Embryonic facial prominence (tissue), 1 donor: ENCODE results near the gene WNT3A.
"Not testable (repeated sequence)": the region's sequence is repeated elsewhere in the genome, so short reads cannot be mapped to it uniquely, and the experiment has no call there.

Experiments used
- DNase-seq: peaks from one replicate; pipeline ENCODE4 v3.0.0-alpha.2; 2016; ENCODE audit errors: extremely low spot score

The WNT3A gene

GRCh38 chr1:228011721-228012311, 5.0 kb downstream of the WNT3A start:
- DNase-seq: no peak

GRCh38 chr1:228012555-228012954, 5.8 kb downstream of the WNT3A start:
- no peak for DNase-seq

GRCh38 chr1:228013131-228013934, 6.5 kb downstream of the WNT3A start:
- DNase-seq: no peak

DNA sequence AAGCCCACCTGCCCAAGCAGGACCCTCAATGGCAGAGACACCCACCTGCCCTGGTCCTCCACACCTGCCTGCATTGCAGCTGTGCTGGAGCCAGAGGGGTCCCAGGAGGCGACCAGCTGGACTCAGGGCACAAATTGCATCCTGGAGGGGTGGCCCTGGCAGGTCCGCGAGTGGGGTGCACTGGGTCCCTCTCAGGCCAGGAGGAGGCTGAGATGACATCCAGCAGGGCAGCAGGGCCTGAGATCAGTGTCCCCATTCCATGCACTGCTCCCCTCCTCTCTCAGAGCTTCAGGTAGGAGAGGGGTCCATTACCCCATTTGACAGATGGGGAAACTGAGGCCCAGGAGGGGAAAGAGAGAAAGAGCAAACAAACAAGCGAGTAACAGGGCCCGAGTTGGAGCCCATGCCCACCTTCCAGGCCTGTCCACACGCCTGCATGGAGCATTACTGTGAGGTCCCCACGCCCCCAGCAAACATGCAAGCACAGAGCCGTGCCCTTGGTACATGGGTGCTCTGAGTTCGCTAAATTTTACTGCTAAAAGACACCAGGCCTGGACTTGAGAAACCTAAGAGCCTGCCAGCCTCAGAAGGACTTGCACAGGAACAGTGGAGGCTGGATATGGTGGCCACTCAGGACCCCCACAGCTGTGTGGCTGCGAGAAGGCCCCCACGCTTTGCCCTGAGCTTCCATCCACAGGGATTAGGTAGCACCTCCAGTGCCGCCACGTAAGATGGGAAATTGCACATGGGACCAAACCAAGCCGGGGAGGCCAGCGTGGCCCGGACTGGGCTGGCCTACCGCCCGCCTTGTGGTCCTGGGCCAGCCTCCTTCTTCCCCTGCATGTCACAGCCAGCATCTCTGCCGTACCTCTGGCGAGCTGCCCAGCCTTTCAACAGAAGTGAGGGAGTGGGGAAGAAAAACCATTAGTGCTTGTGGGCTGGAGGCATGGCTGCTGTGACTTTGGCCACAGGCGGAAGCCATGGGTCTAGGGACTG, 7.4 kb downstream of the WNT3A start:
- DNase-seq: no peak

DNA sequence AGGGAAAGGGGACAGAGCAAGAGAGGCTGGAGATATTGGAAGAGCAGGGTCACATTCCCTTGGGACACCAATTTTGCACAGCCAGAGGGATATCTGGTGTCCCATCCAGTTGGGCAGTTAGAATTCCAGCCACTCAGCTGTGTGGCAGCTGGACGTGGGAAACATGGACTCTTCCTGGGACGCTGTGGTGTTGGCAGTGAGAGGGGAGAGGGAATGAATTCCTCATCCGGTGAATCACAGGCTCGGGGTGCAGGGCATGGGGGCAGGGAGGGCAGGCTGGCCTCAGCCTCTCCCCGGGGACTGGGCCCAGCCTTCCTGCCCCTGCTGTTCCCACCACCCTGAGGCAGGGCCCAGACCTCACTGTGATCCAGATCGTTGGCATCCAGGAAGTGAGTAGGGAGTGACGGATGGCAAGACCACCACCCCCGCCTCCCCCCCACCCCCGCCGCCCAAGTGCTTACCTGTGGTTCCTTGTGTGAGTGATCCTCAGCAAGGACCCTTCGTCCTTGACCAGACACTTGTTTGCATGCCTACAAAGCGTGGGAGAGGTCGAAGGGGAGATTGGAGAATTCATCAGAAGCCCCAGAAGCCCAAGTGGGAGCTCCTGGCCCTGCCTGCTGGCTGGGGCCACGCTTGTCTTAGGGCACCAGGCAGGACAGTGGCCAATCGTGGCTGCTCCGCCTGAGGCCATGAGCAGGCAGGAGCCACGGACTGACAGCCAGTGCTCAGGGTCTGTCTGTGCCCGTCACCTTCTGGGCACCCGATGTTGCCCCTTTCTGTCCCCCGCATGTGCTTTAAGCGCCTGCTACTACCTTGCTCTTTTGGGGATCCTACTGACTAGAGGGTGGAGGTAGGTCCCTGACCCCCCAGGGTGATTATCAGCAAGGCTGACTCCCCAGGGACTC, 8.7 kb downstream of the WNT3A start:
- DNase-seq: no peak

DNA sequence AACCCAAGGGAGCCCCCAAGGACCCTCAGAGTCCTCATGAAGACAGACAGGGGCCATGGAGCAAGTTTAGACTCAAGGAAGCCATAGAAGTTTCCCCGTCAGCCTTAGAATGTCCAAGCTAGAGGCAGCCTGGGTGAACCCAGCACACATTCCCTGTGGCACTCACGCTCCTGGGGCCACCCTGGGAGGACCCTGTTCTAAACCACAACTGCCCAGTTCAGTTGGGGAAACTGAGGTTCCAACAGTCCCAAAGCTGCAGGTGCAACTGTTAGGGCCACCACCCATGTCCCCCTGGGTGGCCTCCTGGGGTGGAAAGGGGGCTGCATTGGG, 9.3 kb downstream of the WNT3A start:
- no peak for DNase-seq

DNA sequence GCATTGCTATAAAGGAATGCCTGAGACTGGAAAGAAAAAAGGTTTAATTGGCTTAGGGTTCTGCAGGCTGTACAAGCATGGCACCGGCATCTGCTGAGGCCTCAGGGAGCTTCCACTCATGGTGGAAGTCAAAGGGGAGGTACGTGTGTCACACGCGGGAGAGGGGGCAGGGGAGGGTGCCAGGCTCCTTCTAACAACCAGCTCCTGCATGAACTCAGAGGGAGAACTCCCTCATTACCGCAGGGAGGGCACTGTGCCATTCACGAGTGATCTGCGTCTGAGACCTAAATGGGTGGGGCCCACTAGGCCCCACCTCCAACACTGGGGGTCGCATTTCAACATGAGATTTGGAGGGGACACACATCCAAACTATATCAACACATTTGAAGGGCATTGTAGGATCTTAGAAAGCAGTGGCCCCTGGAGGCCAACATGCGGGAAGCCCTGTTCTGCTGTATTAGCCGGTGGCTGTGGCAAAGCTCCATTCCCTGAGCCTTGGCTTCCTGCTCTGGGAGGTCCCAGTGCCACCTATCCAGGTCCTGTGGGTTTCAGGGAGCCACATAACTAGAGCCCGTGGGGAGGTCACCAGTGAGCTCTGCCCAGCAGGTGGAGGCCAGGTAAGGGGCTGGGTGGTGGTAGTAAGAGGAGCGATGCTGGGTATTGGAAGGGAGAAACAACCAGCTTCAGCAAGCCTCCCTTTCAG, 10.0 kb downstream of the WNT3A start:
- no peak for DNase-seq

DNA sequence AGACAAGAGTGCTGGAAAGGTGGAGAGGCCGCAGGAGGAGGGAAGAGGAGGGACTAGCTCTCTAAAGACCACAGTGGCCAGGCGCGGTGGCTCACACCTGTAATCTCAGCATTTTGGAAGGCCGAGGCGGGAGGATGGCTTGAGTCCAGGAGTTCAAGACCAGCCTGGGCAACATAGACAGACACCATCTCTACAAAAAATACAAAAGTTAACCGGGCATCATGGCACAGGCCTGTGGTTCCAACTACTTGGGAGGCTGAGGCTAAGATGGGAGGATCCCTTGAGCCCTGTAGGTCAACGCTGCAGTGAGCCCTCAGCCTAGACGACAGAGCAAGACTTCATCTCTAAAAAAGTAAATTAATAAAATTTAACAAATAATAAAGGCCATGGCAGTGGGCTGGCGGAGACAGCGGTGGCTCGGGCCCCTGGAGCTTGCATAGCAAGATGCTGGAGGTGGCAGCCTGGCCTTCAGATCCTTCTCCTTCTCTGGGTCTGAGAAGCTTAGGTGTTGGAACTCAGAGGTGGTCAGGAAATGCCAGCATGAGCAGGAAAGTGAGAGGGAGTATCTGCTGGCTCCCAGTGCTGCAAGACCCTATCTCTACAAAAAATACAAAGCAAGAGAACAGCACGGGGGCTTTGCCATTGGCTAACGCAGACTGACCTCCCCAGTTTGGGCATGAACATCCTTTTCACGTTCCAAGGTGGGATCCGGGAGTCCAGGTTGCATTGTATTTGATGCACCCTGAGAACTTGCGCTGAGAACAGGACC, 10.7 kb downstream of the WNT3A start:
- DNase-seq: no peak

- DNase-seq: no peak
These were observed 11.3 kb downstream of the WNT3A start for GRCh38 chr1:228018125-228018398.

GRCh38 chr1:228018961-228019721, 12.3 kb downstream of the WNT3A start:
- no peak for DNase-seq

DNA sequence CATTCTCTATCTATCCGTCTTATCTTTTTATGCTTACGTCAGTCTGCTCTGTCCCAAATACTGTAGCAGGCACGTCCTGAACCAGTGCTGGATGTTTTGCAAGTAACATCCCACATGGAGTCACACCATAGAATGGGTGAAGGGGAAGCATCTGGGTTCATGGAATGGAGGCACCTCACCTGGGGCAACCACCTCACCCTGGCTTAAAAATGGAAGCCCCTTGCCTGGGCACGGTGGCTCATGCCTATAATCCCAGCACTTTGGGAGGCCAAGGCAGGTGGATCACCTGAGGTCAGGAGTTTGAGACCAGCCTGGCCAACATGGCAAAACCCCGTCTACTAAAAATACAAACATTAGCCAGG, 12.9 kb downstream of the WNT3A start:
- DNase-seq: not testable (repeated sequence)

GRCh38 chr1:228020686-228021354, 14.0 kb downstream of the WNT3A start:
- no peak for DNase-seq

DNA sequence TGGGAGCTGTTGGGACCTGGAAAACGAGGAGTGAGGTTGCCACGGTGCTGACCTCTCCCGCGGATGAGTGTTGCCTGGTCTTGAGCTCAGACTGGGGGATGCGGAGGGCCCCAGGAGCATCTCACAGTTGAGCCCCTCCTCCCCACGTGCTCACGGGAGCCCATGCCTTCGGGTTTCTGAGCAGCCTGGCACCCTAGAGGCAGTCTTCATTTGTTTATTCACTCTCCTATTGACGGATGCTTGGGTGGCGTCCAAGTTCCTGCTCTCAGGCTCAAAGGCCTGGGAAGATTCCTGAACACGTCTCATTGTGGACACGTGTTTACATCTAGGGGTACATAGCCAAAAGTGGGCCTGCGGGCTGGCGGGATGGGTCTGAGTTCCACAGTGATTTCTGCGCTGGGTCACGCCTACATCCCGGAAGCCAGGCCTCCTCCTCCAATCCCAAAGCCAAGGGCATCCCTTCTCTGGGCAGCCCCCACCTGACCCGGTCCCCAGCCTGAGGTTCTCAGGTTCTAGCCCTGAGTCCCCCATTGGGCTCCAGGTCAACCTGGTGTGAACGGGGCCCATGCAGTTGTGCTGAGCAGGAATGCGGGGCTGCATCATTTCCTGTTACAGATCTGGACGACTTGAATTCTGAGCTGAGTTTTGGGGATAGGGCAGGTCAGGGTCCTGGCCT, 14.7 kb downstream of the WNT3A start:
- DNase-seq: no peak

GRCh38 chr1:228022571-228023293, 15.9 kb downstream of the WNT3A start:
- no peak for DNase-seq

DNA sequence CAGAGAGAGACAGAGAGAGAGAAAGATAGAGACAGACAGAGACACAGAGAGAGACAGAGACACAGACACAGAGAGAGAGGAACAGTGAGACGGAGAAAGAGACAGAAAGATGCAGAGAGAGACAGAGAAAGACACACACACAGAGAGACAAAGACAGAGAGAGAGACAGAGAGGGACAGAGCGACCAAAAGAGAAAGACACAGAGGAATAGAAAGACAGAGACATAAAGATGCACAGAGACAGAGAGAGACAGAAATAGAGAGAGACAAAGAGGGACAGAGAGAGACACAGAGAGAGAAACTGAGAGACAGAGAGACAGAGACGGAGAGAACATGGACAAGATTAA, 16.5 kb downstream of the WNT3A start:
- DNase-seq: no peak

DNA sequence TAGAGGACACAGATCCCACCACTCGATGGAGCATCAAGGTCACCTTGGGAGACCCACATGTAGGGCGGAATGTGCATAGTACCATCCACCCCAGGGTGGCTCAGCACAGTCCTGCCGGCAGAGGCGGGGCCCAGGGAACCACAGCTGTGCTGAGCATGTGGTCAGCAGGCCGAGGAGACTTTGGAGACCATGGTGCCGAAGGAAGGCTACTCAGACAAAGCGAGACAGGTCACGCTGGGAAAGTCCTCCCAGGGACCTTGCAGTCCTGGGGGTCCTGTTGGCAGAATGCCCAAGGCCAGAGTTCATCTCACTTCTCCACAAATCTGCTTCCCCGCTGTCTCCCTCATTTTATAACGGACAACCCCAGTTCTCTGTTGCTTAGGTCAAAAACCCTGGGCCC, 22.5 kb downstream of the WNT3A start:
- no peak for DNase-seq

DNA sequence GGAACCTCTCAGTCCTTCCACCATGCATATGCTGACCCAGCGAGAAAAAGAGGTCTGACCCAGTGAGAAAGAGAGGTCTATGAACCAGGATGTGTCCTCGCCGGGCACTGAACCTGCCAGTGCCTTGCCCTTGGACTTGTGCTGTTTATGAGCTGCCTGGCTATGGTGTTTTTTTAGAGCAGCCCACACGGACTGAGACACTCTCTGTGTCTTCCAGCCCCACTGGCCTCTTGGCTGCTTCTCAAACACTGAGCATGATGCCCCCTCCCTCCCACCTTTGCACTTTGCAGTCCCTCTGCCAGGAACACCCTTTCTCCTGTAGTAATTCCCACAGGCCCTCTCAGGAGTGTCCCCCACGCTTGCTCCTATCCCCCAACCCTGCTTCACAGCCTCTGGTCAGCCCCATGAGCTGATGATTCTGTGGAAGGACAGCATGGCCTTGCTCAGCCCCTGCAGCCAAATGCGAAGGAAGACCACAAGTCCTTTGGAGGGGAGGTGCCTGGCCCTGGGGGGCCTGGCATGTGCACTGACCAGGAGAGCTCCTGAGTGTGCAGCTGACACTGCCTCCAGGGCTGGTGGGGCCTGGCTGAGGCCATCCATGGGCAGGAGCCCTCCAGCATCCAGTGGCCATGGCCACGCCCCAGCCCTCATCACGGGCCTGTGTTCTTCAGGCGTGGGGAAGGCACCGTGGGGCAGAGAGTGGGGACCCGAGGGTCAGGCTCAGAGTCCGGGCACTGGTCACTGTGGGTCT, 23.8 kb downstream of the WNT3A start:
- no peak for DNase-seq
